Erythroblast (primary cell): ENCODE measurements around the gene MAGOHB.
"Not testable (repeated sequence)": the region's sequence is repeated elsewhere in the genome, so short reads cannot be mapped to it uniquely, and the experiment has no call there.

Source experiments
- DNase-seq, 2 experiments: peaks; one replicate each; lab custom pipeline; 2025; lab: John Stamatoyannopoulos, UW
- GATA1 ChIP-seq: IDR thresholded peaks from 2 replicates; pipeline ENCODE4 v1.6.1; 2011; ENCODE audit warnings: low read depth, mild to moderate bottlenecking, control low read depth, low read length, moderate library complexity
- POLR2A ChIP-seq: IDR thresholded peaks from 2 replicates; pipeline ENCODE4 v1.6.1; 2011; ENCODE audit warnings: mild to moderate bottlenecking, low read length

MAGOHB gene

DNA sequence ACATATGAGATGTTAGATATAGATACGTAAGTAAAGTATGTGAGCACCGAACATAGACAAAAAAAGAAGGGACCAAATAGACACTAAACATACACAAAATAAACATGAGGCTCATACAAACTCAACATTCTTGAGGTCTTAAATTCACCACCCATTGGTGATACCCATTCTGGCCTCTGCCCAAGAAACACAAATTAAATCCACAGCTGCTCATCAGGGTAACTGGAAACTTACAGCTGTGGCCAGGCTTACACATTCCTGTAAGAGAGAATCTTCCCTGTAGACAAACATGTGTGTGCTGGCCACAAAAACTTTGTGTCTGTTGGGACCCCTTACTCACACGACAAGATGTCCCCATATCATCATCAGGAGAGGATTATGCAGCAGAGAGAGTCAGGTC is 22.4 kb downstream of the MAGOHB start:
- no peak for DNase-seq
- TF ChIP-seq POLR2A (no peak), GATA1 (no peak)

DNA sequence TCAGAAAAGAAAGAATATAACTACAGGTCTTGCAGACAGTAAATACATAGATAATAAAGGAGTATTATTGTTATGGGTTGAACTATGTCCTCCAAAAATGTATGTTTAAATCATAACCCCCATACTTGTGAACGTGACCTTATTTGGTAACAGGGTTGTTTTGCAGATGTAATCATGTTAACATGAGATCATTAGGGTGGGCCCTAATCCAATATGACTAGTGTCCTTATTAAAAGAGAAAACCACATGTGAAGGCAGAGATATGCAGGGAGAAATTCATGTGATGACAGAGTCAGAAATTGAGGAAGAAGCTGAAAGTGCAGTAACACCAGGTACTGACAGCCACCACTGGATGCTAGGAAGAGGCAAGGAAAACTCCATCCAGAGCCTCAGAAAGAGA is 29.0 kb downstream of the MAGOHB start:
- DNase-seq = peak; percentile 40 to 64
- no peak for TF ChIP-seq GATA1
- no peak for TF ChIP-seq POLR2A

DNA sequence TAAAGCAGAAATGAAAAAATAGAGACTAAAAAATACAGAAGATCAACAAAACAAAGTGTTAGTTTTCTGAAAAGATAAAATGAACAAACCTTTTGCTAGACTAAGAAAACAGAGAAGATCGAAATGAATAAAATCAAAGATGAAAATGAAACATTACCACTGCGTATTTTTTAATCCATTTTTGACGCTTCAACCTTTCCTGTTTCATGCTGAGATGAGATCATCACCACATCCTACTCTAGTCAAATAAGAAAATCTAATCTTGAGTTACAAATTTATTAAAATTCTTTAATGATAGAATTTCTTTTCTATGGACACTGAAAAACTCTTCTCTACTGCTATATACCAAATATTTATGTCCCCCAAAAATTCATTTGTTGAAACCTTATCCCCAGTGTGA is 30.7 kb downstream of the MAGOHB start:
- no peak for DNase-seq
- TF ChIP-seq POLR2A (no peak), GATA1 (no peak)

DNA sequence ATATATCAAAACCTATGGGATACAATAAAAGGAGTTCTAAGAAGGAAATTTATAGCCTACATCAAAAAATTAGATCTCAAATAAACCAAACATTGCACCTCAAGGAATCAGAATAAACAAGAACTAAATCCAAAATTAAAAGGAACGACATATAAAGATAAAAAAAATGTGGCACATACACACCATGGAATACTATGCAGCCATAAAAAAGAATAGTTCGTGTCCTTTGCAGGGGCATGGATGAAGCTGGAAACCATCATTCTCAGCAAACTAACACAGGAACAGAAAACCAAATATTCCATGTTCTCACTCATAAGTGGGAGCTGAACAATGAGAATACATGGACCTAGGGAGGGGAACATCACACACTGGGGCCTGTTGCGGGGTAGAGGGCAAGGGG is 31.3 kb downstream of the MAGOHB start:
- not testable (repeated sequence) for DNase-seq

DNA sequence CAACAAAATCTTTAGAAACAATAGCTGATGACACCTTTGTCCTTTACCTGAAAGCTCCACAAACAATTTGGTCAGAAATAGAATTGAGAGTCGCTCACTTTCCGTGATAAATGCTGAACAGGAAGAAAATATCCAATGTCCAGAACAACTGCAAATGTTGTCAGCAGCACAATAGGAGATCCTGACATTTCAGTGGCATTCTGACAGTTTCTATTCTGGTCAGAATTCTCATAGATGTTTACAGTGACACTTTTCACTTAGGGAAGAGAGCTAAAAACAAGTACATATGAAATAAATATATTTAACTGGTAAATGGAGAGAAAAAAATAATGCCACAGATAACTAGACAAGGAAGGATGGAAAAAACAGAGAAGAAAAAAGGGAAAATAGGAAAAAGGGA is 39.1 kb downstream of the MAGOHB start:
- TF ChIP-seq GATA1 = no peak
- no peak for TF ChIP-seq POLR2A
- DNase-seq = no peak

DNA sequence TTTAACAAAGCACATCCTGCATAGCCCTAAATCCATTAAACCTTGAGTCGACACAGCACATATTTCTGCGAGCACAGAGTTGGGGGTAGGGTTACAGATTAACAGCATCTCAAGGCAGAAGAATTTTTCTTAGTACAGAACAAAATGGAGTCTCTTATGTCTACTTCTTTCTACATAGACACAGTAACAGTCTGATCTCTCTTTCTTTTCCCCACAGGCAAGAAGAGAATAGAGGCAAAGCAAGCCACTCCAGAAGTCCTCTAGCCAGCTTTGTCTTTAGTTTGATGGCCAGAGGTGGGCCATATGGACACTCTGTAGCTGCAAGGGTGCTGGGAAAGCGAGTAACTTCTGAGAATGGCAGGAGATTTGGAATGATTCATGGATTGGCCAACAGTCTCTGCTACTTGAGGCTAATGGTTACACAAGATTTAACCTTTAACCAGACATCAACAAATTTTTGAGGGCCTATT is 41.4 kb downstream of the MAGOHB start:
- DNase-seq = not testable (repeated sequence)

DNA sequence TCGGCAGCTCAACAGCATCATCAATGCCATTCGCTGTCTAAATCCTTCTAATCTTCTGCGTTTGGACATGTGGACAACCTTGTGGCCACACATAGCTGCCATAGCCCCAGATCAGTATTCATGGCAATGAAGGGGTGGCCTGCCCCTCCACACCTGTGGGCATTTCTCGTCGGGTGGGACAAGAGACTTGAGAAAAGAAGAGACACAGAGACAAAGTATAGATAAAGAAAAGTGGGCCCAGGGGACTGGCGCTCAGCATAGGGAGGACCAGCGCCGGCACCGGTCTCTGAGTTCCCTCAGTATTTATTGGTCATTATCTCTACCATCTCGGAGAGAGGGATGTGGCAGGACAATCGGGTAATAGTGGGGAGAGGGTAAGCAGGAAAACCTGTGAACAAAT is 42.3 kb downstream of the MAGOHB start:
- DNase-seq = no peak
- TF ChIP-seq GATA1 (no peak), POLR2A (no peak)

DNA sequence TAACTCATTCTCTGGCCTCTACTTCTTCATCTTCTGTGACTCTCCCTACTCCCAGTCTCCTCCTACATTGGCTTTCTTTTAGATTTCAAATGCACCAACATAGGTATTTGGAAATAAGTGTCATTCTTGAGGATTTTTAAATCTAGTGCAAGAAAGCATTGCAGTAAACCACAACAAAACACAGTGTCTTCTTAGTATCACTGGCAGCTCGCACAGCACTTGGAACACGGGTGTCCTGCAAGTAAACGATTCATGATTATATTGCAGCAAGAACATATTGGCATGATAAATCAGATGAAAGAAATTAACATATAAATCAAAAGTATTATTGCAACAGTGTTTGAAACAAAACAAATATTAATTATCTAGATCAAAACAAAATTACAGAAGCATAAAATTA is 45.6 kb downstream of the MAGOHB start:
- no peak for TF ChIP-seq GATA1
- no peak for TF ChIP-seq POLR2A
- no peak for DNase-seq

DNA sequence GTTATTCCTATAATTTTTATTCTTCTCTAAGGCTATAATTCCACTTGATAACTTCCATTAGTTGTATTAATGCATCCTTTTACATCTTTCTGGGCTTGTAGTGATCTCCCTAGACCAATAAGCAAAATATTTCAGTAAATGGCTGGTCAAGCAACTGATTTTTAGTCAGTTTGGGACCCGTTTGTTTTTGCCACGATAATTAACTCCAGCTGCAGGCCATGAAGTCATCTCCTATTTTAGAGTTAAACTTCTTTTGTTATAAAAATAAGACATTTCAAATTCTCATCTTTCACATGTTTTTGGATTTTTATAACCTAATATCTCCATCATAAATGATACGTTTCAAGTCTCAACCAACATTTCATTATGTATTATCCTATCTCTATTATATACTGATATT is 49.4 kb downstream of the MAGOHB start:
- DNase-seq = no peak
- TF ChIP-seq POLR2A (no peak), GATA1 (no peak)

DNA sequence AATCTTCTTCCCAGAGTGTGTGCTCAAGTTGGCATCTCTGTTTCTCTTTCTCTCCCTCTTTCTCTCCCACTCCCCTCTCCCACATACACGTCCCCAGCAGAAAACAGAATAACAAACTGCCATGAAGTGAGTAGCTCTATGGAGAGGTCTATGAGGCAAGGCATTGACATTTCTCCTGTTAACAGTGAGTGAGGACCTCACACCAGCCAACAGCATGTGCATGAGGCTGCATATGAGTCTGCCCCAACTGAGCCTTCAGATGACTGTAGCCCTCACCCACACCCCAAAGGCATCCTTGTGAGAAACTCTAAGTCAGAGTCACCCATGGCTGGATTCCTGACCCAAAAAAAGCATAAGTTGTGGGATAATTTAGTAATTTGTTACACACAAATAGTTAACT is 50.4 kb downstream of the MAGOHB start:
- DNase-seq = no peak
- TF ChIP-seq POLR2A = no peak
- TF ChIP-seq GATA1 = no peak

DNA sequence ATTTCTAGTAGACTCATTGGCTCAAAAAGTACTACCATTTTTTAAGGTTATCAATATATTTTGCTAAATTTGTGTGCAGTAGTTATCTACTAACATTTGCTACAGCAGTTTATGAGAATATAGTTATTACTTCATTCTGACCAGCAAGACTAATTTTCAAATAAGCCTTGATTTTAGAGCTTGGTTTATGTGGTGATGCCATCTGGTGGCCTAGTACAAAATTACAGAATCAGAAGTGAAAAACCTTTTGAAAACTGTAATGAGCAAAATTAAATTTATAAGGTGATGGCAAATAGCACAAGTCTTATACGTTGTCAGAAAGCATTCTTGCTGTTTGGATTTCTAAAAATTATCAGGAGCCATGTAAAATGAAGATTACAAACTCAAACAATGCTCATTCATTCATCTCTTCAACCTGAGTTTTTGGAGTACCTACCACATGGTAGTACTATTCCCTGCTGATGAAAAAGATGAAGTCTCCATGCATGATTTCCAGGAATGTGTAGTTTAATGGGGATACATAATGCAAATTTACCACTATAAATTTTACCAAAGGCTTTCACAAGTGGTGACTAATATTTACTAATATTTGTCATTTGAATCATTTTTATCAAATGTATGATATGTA is 51.0 kb downstream of the MAGOHB start:
- peak; percentile 44 to 70 for DNase-seq
- no peak for TF ChIP-seq GATA1
- no peak for TF ChIP-seq POLR2A

DNA sequence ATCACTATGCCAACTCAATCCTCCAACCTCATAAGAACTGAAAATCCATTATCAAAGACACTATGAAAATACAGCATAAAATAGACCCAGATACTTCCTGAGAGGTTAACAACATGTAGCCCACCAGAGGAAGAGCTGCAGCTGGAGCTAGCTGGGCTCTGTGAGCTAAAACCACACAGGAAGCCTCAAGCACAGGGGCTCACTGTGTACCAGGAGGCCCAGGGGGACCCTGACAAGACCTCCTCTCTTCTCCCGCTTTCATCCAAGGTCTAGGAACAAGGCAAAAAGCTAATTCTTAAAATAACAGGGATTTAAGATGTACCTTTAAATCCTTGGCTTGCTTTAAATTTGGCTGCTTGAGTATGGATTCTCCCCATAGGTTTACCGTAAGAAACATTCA is 54.2 kb downstream of the MAGOHB start:
- TF ChIP-seq POLR2A (no peak), GATA1 (no peak)
- no peak for DNase-seq

DNA sequence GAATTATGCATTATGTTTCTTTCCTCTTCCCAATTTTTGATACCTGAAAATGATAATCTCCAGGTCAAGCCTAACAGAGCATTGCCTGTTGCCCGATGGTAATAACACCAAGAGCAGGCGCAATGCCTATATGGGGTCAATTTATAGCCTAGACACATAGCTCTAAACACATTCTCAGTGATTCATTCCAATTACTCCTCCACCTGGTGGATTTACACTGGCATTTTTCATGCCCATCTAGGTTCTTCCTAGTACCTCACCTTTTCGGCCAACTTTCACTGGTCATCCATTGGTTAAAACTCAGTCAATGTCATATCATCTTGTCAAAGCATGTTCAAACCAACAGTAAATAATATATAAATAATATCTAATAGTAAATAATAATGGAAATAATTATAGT is 54.6 kb downstream of the MAGOHB start:
- no peak for TF ChIP-seq GATA1
- no peak for TF ChIP-seq POLR2A
- DNase-seq = no peak

DNA sequence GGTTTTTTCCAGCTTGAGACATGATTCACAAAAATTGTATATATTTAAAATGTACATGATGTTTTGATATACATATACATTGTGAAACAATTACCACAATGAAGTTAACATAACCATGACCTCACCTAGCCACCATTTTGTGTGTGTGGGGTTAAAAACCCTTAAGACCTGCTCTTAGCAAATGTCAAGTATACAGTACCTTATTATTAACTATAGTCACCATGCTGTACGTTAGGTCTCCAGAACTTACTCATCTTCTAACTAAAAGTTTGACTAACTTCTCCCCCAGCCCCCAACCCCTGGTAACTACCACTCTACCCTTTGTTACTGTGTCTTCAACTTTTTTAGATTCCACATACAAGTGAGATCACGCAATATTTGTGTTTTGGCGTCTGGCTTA is 55.1 kb downstream of the MAGOHB start:
- DNase-seq = no peak
- TF ChIP-seq GATA1 (no peak), POLR2A (no peak)

DNA sequence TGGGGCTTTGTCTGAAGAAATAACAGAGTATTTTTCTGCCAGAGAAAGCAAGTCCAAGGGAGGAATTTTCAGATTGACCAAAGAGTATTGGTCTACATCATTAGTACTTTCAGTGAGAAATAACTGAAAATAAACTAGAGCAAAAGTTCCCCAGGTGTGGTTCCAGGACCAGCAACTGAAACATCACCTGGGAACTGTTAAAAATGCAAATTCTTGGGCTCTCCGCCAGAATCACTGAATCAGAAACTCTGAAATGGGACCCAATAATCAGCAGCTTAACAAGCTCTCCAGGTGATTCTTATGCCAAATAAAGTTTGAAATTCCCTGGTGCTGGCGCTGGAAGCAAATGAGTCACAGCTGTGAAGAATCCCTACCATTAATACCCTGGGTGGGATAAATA is 55.6 kb downstream of the MAGOHB start:
- TF ChIP-seq POLR2A = no peak
- no peak for TF ChIP-seq GATA1
- no peak for DNase-seq

DNA sequence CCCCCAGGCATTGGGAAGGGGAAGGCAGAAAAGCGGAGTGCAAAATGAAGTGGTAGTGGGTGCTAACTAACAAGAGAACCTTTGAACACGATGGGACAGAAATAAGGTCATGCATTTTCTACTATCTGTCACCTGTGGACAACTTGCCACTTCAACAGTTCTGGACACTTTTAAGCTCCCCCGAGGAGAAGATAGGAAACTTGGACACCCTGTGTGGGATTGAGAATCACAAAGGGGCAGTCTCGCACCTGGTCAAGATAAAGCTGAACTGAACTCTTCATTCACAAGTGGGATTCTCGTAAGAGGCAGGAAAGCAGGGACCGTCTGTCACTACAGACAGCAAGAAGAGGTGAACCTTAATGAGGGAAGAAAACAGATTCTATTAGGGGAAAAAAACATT is 56.1 kb downstream of the MAGOHB start:
- TF ChIP-seq GATA1 = no peak
- no peak for TF ChIP-seq POLR2A
- DNase-seq = no peak
